HG03064 (cell line): Measurements from ENCODE around the gene RFPL3.
"Not testable (repeated sequence)": the region's sequence is repeated elsewhere in the genome, so short reads cannot be mapped to it uniquely, and the experiment has no call there.

ENCODE experiments used
- ATAC-seq: cut with Tn5 transposase; IDR thresholded peaks from one replicate; pipeline ENCODE4 v1.9.1; 2021; ENCODE audit warnings: low read depth; ENCODE audit not compliant: unreplicated experiment

Gene RFPL3

DNA sequence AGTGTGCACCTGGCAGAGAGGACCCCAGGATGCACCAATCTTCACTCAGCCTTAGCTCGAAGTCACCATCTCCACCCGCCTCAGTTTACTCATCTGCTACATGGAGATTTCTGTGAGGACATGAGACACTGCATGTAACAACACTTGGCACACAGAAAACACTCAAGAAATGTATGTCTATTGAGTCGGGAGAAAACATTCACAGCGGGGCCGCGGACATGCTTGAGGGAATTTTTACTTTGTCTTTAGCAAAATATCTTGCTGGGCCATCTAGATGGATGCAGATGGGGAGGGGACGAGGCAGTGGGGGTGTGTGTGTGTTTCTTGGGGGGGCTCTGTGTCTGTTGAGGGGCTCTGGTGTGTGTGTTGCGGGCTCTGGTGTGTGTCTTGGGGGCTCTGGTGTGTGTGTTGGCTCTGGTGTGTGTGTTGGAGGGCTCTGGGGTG, 28.4 kb upstream of the RFPL3 start:
- no peak for ATAC-seq

DNA sequence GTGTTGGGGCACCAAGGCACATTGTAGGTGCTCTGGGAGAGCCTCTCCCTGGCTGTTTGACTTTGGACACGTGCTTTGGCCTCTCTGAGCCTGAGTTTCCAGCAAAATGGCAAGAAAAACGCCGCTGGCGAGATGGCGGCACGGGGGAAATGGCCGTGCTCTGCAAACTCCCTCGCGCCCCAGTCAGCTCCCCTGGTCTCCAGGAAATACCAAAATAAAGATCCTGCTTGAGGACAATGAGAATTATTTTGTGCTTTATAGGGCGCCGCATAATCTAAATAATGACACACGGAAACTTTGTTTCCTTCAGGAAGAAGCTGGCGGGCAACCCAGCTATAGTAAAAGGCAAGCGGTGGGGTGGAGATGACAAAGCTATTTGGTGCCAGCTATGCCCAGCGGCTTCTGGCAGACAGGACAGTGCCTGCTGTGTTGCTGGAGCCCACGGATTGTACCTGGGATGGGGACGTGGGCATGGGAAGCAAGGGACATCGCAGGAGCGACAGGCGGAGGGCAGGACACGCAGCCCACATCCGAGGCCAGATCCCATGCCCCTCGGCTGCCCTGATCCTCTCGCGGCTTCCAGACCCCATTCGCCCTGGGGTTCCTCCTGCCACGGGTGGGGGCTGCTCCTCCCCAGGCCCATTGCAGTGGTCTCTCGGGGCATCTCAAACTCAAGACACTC, 26.3 kb upstream of the RFPL3 start:
- no peak for ATAC-seq

DNA sequence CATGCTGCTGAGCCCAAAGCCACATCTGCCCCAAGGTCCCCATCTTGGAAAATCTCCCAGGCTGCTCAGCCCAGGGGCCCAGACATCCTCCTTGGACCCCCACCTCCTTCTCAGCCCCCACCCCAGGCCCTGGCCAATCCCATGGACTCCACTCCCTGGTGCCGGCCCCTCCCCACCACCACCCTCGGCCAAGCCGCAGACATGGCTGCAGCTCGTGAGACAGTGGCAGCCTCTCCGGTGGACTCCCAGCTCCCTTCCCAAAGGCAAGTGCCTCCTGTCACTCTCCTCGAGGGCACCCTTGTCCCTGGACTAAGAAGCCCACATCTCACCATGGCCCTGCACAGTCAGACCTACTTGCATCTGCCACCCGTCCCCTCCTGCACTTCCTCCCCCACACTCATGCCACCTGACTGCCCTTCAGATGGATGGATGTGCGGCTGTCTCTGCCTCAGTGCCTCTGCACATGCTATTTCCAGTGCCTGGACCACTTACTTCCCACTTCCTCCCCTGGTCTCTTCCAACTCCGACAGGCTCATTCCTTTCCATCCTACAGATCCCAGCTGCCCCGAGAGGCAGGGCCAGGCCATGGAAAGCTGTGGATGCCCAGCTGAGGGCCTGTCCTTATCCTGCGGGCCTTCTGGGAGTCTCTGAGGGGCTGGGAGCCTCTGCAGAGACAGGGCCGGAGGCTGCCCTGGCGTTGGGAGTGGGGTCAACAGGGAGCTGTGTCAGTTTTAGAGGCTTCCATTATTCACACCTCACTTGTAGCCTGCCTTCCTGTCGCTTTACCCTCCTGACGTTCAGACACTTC, 25.5 kb upstream of the RFPL3 start:
- ATAC-seq, result no peak

DNA sequence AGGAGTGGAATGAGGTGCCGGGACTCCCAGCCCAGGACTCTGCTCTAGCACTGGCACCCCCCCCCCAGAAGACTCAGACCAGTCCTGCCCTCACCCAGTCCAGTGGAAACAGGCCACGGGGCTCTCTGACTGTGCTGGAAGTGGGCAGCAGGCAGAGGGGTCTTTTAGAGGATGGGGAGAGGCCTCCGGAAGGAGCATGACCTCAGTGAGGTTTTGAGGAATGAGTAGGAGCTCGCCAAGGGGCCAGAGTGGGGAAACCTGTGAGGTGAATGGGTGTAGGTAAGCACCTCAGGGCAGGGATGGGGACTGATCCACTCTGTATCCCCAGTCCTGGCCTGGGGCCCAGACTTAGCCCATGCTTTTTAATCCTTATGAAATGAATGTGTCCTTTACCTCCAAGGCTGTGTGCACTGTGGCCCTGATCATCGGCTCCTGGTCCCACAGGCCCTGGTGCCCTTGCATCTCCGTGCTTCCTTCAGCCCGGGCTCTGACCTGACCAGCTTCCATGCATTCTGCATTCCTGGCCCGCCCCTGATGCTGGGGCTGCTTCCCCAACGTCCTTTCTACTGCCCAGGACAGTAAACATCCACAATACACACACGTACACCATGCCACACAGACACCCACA, 24.4 kb upstream of the RFPL3 start:
- ATAC-seq, result no peak

DNA sequence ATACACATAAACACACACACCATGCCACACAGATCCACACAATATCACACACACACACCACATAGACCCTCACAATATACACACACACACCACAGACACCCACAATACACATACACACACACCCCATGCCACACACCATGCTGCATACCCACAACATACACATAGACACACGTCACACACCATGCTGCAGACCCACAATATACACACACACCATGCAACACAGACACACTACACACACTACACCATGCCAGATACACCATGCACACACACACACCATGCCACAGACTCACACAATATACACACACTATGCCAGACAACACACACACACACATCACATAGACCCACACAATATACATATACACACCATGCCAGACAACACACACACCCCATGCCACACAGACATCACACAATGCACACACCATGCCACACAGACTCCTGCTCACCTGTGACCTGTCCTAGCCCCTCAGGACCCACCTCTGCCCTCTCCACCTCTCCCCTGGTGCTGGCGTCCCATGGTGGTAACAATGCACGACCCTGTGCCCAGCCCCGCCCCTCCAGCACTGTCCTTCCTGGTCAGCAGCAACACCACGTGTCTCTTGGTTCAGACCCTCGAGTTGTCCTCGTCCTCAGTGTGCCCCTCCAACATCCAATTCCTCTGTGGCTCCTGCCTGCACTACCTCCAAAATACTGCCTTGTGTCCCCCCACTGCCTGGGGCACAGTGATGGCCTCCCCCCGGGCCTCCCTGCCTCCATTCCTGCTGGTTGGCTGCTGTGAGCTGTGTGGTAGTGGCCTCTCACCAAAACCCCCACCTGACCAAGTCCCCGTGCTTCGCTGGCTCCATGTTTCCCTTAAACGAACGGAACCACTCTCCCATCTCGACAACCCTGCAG, 23.7 kb upstream of the RFPL3 start:
- no peak for ATAC-seq

DNA sequence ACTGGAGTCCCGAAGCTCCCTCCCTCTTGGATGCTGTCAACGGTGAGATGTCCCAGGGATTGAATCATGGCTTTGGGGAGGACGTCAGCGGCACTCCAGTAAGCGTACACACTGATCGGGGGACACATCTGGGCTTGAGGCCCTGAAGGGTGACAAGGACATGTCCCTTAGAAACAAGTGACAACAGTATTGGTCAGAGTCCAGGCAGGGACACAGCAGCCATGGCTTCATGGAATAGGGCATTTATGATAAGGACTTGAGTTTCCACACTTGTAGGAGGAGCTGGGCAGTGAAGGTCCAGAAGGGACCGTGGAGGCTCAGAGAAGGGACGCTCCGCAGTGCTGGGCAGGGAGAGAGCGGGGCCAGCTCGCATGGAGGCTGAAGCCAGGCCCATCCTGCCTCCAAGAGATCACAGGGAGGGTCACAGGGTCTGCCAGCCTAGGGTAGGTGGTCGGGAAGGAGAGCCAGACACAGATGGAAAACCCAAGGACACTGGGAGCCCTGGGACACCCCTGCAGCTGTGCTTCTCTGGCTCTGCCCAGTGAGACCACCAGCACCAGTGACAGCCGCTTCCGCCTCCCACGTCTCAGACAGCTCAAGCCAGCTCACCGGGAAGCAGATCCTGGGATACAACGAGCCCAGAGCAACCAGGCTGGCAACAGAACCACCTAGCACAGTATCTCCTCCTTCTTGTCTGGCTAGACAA, 22.9 kb upstream of the RFPL3 start:
- no peak for ATAC-seq

DNA sequence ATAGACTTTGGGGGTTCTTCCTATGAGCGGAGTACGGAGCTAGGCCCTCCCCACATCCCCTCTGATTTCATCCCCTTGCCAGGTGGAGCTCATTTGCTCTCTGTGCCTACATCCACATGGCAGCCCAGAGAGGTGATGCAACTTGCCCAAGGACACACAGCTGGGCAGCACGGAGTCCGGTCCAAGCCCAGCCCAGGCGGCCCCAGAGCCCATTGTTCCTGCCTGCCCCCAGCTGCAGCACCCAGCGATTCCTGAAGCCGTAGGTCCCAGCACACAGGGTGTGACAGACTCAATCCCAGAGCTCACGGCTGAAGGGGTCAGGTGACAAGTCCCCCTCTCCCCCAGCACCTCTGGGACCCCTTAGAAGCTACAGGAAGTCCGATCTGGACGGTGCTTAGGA, 22.2 kb upstream of the RFPL3 start:
- ATAC-seq, result no peak

DNA sequence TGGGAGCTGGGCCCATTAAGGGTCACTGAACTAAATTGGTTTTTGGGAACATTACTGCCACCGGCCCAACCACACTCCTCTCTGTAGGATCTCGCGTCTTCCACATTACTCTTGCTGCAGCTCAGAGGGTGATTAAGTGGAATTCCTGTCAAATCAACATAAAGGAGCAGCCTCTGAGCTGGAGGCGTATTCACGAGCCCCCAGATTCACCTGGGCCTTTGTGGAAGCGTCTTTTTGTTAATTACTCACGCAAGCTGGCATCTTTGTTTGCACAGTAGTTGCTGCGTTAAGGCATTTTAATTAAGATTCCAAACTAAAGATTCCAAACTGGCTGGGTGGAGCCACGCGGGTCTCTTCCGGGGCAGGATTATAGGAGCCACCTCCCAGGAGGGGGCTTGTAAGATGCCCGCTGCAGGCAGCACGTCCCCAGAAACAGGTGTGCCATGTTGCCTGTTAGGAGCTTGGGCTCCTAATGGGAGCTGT, 21.5 kb upstream of the RFPL3 start:
- ATAC-seq, result no peak

DNA sequence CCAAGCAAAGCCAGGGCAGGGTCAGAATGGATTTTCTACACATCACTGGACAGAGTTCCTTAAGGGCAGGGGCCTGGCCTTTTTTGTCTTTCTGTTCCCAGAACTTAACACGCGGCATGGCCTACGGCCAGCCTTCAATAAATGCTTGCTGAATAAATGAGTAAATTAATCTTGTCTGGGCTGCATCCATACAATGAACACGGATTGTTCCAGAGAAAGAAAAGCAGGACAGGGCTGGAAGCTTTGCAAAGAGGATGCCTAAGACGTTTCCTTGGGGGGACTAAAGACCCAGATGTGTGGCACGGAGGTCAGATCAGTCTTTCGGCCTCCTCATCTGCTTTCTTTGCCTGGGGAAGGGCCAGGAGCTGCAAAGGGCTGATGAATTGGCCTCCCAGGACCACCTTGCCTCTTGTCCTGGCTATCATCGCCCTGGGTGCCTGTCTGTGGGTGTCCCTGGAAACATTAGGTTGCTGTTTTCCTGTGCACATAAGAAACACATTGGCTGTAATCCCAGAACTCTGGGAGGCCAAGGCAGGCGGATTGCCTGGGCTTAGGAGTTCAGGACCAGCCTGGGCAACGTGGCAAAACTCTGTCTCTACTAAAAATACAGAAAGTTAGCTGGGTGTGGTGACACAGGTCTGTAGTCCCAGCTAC, 20.8 kb upstream of the RFPL3 start:
- no peak for ATAC-seq

DNA sequence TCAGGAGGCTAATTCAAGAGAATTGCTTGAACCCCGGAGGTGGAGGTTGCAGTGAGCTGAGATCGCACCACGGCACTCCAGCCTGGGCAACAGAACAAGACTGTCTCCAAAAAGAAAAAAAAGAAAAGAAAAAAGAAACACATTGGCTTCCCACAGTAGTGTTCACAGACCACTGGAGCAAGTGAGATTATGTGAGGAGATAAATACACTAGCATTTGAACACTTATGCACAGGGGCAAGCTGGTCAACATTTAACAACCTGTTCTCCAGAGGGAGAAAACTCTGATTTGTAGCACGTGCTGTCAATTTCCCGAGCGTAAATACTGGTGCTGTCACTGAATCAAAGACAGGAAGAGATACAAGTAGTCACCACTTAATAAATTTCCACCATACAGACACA, 20.2 kb upstream of the RFPL3 start:
- not testable (repeated sequence) for ATAC-seq

DNA sequence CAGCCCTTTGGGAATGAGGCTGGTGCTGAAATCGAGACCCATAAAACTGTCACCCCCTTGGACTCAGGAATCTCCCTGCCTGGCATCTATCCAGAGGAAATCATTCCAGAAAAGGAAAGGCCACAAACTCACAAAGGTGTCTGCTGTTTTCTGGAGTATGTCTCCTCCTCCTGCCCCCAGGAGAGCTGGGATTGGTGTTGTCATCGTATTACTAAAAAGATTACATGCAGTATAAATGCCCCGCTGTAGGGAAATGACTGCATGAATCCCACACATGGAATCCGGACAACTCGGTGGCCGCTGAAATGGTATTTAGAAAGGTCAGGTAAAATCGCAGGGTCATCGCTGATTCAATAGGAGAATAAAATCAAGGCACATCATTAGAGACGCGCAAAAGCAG, 18.9 kb upstream of the RFPL3 start:
- no peak for ATAC-seq

DNA sequence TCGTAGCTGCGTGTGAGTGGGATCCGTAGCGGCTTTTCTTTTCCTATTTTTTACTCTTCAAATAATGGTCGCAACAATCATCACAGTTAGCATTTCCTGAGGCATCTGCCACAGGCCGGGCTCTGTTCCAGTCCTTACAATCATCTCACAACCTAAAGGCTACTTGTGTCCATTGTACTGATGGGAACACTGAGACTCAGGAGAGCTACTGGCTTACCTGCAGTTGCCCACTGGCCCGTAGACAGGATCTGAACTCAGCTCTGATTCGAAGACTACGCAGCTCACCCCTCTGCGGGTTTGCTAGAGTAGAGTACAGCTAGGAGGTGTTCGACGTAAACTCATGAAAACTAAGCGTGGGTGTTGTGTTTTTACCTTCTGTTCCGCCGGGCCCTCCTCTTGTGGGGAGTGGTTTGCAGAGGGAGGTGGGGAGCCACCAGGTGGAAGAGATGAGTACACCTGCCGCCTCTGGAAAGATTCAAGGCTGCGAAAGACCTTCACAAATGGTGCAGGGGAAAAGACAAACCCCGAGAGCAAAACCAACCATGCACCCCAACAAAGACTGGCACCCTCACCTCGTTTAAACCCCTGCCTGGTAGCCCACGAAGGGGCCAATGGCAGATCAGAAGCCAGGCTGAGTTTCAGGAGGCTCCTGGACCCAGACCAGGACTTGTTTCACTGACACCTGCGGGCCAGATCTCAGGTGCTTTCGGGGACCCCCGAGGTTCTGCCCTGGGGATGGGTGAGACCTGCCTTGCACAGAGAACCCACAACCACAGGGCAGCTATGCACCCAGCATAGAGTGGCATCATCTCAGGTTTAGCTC, 18.3 kb upstream of the RFPL3 start:
- ATAC-seq, result no peak

DNA sequence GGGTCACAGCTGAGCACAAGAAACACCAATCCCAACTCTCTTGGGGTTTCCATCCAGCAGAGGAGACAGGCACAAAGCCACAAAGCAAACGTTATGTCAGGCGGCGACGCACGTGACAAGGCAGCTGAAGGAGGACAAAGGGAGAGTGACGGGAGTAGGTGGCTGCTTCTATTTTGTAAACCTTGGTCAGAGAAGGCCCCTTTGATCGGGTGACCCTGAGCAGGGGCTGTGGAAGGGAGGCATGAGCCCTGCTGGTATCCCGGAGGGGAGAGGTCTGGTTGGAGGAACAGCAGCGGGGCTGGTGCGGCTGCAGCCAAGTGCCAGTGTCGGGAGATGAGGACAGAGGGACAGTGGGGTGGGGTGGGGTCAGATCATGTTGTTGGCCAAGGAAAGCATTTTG, 17.3 kb upstream of the RFPL3 start:
- ATAC-seq, result no peak

DNA sequence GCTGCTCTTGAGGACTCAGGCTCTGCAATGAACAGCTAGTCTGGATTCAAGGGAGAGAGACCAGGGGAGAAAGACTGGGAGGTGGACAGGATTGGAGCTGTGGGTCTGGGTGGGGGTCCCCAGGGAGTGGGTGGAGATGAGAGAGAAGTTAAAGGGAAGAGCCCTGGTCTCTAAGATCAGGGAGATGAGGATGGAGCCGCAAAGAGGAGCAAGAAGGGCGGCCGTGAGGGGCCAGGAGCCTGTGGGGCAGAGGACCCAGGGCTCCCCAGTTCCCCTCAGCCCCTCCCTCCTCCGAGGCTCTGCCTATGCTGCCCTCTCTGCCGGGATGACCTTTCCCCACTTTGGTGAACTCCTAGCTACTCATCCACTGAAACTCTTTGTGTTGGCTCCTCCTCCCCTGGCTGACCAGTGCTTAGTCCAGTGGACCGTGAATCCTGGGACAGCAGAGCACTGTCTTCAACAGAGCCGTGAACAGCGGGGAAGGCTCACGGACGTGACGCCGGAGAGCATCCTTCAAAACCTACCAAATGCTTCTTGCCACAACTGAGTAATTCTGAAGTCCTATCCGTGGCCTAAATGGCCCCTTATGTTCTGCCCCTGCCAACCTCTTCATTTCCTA, 16.4 kb upstream of the RFPL3 start:
- no peak for ATAC-seq

DNA sequence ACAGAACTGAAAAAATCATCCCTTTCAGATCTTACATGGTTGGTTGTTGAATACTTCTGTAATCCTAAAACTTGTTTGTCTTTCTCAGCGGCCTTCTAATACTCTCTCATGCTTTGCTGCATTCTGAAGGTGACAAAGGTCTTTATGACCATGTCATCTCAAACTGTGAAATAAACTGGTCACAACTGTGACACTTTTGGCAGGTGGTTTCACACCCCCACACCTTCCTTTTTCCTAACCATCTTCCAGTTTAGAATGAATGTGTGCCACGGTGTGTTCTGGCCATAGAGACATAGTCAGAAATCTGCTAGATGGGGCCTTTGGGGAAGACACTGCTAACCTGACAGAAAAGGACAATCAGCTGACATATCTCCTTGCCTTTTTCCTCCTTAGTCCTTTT, 14.7 kb upstream of the RFPL3 start:
- ATAC-seq, result no peak

DNA sequence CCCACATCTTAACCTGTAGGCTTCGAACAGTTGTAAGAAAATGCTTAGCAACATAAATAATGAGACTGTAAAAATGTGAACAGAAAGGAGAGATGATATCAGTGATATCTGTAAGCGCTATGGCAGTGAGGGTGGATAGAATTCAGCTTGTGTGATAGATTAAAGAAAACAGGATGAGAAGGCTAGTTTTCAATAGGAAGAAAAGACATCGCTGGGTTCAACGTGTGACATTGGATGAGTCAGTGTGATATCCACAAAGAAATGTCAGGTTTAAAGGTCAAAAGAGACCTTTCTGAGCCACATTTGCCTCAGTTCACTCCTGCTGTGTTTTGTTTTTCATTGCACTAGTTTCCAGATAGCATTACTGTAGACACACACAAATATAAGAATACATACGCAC, 13.7 kb upstream of the RFPL3 start:
- ATAC-seq, result no peak

DNA sequence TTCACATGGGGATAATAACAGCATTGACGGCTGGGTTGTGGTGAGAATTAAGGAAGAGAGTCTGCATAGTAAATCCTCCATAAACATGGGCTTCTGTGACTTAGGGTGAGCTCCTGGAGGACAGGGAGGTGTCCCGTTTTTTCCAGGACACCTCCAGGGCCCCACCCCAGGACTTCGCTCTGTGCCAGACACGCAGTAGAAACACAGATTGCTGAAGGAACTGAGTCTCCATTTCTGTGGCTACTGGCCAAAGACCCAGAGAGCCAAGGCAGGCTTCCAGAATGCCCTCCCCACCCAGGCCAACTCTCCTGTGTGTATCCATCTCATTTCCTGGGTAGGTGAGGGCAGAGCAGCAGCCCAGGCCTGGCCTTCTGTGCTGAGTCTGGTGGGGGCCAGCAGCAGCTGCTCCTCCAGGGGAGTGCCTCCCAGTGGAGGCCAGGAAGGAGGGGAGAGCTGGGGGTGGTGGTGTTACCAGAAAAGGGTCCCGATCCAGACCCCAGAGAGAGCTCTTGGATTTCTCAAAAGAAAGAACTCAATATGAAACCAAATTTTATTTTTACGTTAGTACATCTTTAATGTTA, 9.5 kb upstream of the RFPL3 start:
- ATAC-seq, result no peak

DNA sequence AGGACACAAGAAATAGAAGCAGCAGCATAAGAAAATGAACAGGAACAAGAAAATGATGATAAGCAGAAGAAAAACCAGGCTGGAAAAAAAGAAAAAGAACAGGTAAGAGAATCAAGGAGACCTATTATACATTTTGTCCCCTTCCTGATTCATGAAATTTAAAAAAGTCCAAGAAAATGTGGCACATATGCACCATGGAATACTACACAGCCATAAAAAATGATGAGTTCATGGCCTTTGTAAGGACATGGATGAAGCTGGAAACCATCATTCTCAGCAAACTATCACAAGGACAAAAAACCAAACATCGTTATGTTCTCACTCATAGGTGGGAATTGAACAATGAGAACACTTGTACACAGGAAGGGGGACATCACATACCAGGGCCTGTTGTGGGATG, 5.8 kb upstream of the RFPL3 start:
- ATAC-seq, result not testable (repeated sequence)
